Activated CD8-positive, alpha-beta memory T cell treated with anti-CD3 and anti-CD28 coated beads, Interleukin-2, amount 10 ng/mL, durations not matched to agents 7 days and 5 days (primary cell): ENCODE results near the gene DPF3. TPM values are rescaled to one million over a fixed set of nuclear protein-coding genes. Genes with fewer than 3 reads are reported as not detected.
A peak's percentile ranks its signal among the peaks of the same experiment; 100 is the strongest.

Source experiments
- ATAC-seq: fragments of 150-1000 bp; cut with Tn5 transposase; one replicate; pipeline ENCODE4 v1.10.0; 2021; ENCODE audit warnings: moderate library complexity
- CTCF ChIA-PET: fragments of 350-600 bp; sonication (Branson Sonifier 250); formaldehyde crosslinking; loops from one replicate; lab custom pipeline; 2021; ENCODE audit warnings: antibody characterized with exemption; lab: Charles Lee
- DNase-seq: peaks from one replicate; pipeline ENCODE4 v3.0.0-alpha.2; 2020
- H3K27ac Mint-ChIP-seq: one replicate; pipeline ENCODE4 v1.8.0; 2021; ENCODE audit warnings: mild to moderate bottlenecking, mixed read lengths
- H3K27me3 Mint-ChIP-seq: one replicate; pipeline ENCODE4 v1.8.0; 2021; ENCODE audit warnings: mixed read lengths
- H3K36me3 Mint-ChIP-seq: one replicate; pipeline ENCODE4 v1.8.0; 2021; ENCODE audit warnings: mild to moderate bottlenecking, mixed read lengths
- H3K4me1 Mint-ChIP-seq: one replicate; pipeline ENCODE4 v1.8.0; 2021; ENCODE audit warnings: mixed read lengths
- H3K4me3 Mint-ChIP-seq: one replicate; pipeline ENCODE4 v1.8.0; 2021; ENCODE audit warnings: mild to moderate bottlenecking, moderate library complexity, mixed read lengths
- H3K9me3 Mint-ChIP-seq: one replicate; pipeline ENCODE4 v1.8.0; 2022; ENCODE audit warnings: low read depth, mixed read lengths
- total RNA-seq, 2 experiments: library from RNA; stranded (reverse); gene quantifications; one replicate each; pipeline ENCODE4 v1.2.3, GENCODE V29; 2021

The DPF3 gene
- total RNA-seq, 2 experiments from 2014 or later: 10.2 to 12.2 TPM

- ATAC-seq (no peak), DNase-seq (no peak)
- Mint-ChIP-seq H3K27ac (no peak overlapping the region), H3K9me3 (no peaks in the 10 kb centered on the region), H3K4me3 (no peak overlapping the region), H3K27me3 (peaks cover 2% of the 10 kb centered on the region), H3K4me1 (no peaks in the 10 kb centered on the region), H3K36me3 (no peaks in the 10 kb centered on the region)
- CTCF ChIA-PET: interaction anchor here (0.5 to 0.9 kb wide), 2 partner anchors 163 to 1563 kb away, joined by 3 to 4 read pairs; no protein-coding TSS in a partner anchor
Measured at GRCh38 chr14:72740966-72741825, 152.7 kb downstream of the DPF3 start.

- Mint-ChIP-seq H3K27ac (no peak overlapping the region), H3K36me3 (no peaks in the 10 kb centered on the region), H3K4me1 (no peaks in the 10 kb centered on the region), H3K27me3 (peaks cover 2% of the 10 kb centered on the region), H3K4me3 (no peak overlapping the region), H3K9me3 (no peaks in the 10 kb centered on the region)
- ATAC-seq (no peak), DNase-seq (peak; percentile 37)
- CTCF ChIA-PET: interaction anchor here (0.9 kb wide), 1 partner anchor 164 kb away, joined by 3 read pairs; no protein-coding TSS in a partner anchor
Measured at GRCh38 chr14:72740504-72740961, 153.4 kb downstream of the DPF3 start.

GRCh38 chr14:72739446-72740405 is 154.2 kb downstream of the DPF3 start:
- CTCF ChIA-PET: interaction anchor here (1.2 to 3.6 kb wide), 2 partner anchors 19 to 225 kb away, joined by 3 to 11 read pairs; no protein-coding TSS in a partner anchor
- ATAC-seq: no peak
- DNase-seq: peak; percentile 14
- H3K36me3 Mint-ChIP-seq: no peaks in the 10 kb centered on the region
- H3K27me3 Mint-ChIP-seq: peaks cover 6% of the 10 kb centered on the region
- no peak overlapping the region for H3K4me3 Mint-ChIP-seq
- H3K27ac Mint-ChIP-seq: no peak overlapping the region
- H3K9me3 Mint-ChIP-seq: no peaks in the 10 kb centered on the region
- H3K4me1 Mint-ChIP-seq: no peaks in the 10 kb centered on the region

- ATAC-seq (no peak), DNase-seq (peak; percentile 22)
- CTCF ChIA-PET: interaction anchor here (0.9 to 3.6 kb wide), 2 partner anchors 18 to 154 kb away, joined by 4 to 11 read pairs; no protein-coding TSS in a partner anchor
- Mint-ChIP-seq H3K27me3 (peaks cover 13% of the 10 kb centered on the region), H3K27ac (no peak overlapping the region), H3K9me3 (no peaks in the 10 kb centered on the region), H3K36me3 (no peaks in the 10 kb centered on the region), H3K4me3 (no peak overlapping the region), H3K4me1 (no peaks in the 10 kb centered on the region)
Measured at GRCh38 chr14:72738161-72738611, 155.7 kb downstream of the DPF3 start.

GRCh38 chr14:72737560-72737943 is 156.3 kb downstream of the DPF3 start:
- Mint-ChIP-seq H3K4me3 (no peak overlapping the region), H3K4me1 (no peaks in the 10 kb centered on the region), H3K27ac (no peak overlapping the region), H3K9me3 (no peaks in the 10 kb centered on the region), H3K36me3 (no peaks in the 10 kb centered on the region), H3K27me3 (peaks cover 19% of the 10 kb centered on the region)
- CTCF ChIA-PET: interaction anchor here (0.7 to 3.6 kb wide), 3 partner anchors 17 to 155 kb away, joined by 3 to 11 read pairs (median 4); no protein-coding TSS in a partner anchor
- peak; percentile 15 for DNase-seq
- no peak for ATAC-seq

- CTCF ChIA-PET: interaction anchor here (0.7 to 3.6 kb wide), 2 partner anchors 17 to 138 kb away, joined by 3 to 11 read pairs; no protein-coding TSS in a partner anchor
- Mint-ChIP-seq H3K9me3 (no peaks in the 10 kb centered on the region), H3K4me1 (no peaks in the 10 kb centered on the region), H3K4me3 (no peak overlapping the region), H3K36me3 (no peaks in the 10 kb centered on the region), H3K27me3 (peaks cover 19% of the 10 kb centered on the region), H3K27ac (no peak overlapping the region)
- ATAC-seq: no peak
- peak; percentile 29 for DNase-seq
Measured at GRCh38 chr14:72736786-72737559, 156.9 kb downstream of the DPF3 start.

- H3K27ac Mint-ChIP-seq: no peak overlapping the region
- H3K9me3 Mint-ChIP-seq: no peaks in the 10 kb centered on the region
- no peaks in the 10 kb centered on the region for H3K36me3 Mint-ChIP-seq
- peaks cover 19% of the 10 kb centered on the region for H3K27me3 Mint-ChIP-seq
- no peaks in the 10 kb centered on the region for H3K4me1 Mint-ChIP-seq
- DNase-seq (no peak), ATAC-seq (no peak)
- no peak overlapping the region for H3K4me3 Mint-ChIP-seq
- CTCF ChIA-PET: no interaction called here
Measured at GRCh38 chr14:72736308-72736707, 157.6 kb downstream of the DPF3 start.

GRCh38 chr14:72732022-72732780 is 161.7 kb downstream of the DPF3 start:
- no peak overlapping the region for H3K4me3 Mint-ChIP-seq
- H3K9me3 Mint-ChIP-seq: no peaks in the 10 kb centered on the region
- DNase-seq (no peak), ATAC-seq (no peak)
- no peaks in the 10 kb centered on the region for H3K4me1 Mint-ChIP-seq
- H3K27ac Mint-ChIP-seq: no peak overlapping the region
- H3K36me3 Mint-ChIP-seq: peaks cover 2% of the 10 kb centered on the region
- peaks cover 16% of the 10 kb centered on the region for H3K27me3 Mint-ChIP-seq
- CTCF ChIA-PET: no interaction called here

GRCh38 chr14:72731252-72732020 is 162.5 kb downstream of the DPF3 start:
- CTCF ChIA-PET: no interaction called here
- peaks cover 2% of the 10 kb centered on the region for H3K36me3 Mint-ChIP-seq
- H3K27me3 Mint-ChIP-seq: peaks cover 16% of the 10 kb centered on the region
- H3K4me3 Mint-ChIP-seq: no peak overlapping the region
- H3K27ac Mint-ChIP-seq: no peak overlapping the region
- no peak for DNase-seq
- no peak for ATAC-seq
- H3K4me1 Mint-ChIP-seq: no peaks in the 10 kb centered on the region
- no peaks in the 10 kb centered on the region for H3K9me3 Mint-ChIP-seq

GRCh38 chr14:72730468-72730867 is 163.4 kb downstream of the DPF3 start:
- Mint-ChIP-seq H3K4me3 (no peak overlapping the region), H3K27ac (no peak overlapping the region), H3K36me3 (peaks cover 2% of the 10 kb centered on the region), H3K27me3 (peaks cover 16% of the 10 kb centered on the region), H3K4me1 (no peaks in the 10 kb centered on the region), H3K9me3 (no peaks in the 10 kb centered on the region)
- no peak for ATAC-seq
- CTCF ChIA-PET: no interaction called here
- no peak for DNase-seq

GRCh38 chr14:72726444-72726843 is 167.5 kb downstream of the DPF3 start:
- CTCF ChIA-PET: no interaction called here
- H3K27me3 Mint-ChIP-seq: no peaks in the 10 kb centered on the region
- ATAC-seq (no peak), DNase-seq (no peak)
- peaks cover 3% of the 10 kb centered on the region for H3K36me3 Mint-ChIP-seq
- H3K27ac Mint-ChIP-seq: no peak overlapping the region
- H3K9me3 Mint-ChIP-seq: no peaks in the 10 kb centered on the region
- H3K4me1 Mint-ChIP-seq: peaks cover 3% of the 10 kb centered on the region
- no peak overlapping the region for H3K4me3 Mint-ChIP-seq
